HG03039 (cell line): Measurements from ENCODE around the gene VAPB.
"Not testable (repeated sequence)": the region's sequence is repeated elsewhere in the genome, so short reads cannot be mapped to it uniquely, and the experiment has no call there.

Experiments used
- ATAC-seq: cut with Tn5 transposase; IDR thresholded peaks from one replicate; pipeline ENCODE4 v1.9.1; 2021; ENCODE audit warnings: mild to moderate bottlenecking, moderate library complexity; ENCODE audit not compliant: unreplicated experiment

Gene VAPB

DNA sequence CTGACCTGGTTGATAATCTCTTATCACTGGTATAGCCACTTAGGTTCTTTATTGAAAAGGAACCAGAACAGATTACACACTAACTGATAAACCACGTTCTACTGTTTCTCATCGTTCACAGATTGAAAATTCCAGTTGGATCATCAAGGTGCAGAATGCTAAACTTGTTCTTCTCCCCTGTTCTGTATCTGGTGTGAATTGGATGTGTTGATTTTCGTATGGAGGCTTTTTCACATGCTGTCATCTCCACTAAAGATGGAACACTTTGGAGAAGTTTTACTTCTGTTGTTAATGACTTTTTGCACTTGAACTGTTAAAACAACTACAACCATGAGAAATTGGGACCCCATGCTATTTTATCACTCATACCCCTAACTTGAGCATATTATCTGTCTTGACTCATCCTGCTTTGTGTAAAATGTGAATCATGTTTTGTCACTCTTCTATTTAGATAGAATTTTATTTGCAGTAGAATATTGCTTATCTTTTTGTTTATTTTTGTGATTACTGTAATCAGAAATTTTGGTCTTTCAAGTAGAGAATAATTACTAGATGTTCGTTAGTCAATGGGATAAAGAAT is 17.5 kb downstream of the VAPB start:
- ATAC-seq, result no peak

DNA sequence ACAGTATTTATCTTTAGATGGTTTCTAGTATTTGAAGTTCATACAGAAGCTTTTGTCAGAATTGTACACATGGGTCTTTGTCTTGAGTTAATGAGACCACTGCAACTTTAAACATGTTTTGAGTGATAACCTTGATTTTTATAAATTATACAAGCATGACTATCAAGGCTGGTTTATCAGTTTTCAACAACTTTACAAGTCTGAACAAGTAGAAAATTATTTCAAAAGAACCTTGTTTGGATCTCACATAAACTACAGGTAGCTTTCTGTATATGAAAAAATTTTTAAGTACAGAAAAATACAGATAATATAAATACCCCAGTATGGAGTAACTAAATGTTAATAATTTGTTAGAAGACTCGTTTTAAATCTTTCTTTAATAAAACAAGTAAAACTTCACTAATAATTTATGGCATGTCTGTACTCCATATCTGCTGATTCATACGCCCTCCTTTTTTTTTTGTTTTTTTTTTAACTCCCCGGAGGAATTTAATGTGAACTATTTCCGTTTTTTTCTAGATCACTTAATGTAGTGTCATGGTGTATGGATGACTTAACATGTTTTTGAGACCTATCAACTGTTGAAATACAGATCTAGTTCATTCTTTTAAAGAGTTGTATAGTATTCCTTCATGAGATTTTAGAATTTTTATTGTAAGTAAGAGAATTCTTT is 18.3 kb downstream of the VAPB start:
- no peak for ATAC-seq

DNA sequence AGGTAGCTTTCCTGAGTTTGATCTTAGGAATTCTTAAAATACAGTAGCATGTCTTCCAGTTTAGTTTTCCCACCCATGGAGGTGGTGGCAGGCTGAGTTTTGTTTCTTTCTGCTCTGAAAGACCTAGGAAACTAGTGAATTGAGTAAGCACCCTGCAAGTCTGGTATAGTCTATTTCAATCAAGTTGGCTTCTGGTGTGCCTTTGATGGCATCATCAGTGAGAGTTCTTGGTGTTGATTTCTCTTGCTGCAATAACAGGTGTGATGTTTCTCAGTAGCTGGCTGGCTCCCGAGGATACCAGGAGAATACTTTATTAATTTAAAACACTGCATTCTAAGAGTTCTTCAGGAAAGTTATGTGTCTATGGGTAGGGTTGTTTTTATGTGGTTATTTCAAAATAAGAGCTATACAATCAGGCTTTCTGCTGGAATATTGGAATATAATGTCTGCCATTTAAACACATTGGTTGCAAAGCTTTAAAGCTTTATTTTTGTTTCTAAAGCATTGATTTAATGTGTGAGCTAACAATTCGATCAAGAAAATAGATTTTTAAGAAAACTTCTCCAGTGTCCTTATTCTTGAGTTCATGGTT is 19.0 kb downstream of the VAPB start:
- ATAC-seq, result no peak

DNA sequence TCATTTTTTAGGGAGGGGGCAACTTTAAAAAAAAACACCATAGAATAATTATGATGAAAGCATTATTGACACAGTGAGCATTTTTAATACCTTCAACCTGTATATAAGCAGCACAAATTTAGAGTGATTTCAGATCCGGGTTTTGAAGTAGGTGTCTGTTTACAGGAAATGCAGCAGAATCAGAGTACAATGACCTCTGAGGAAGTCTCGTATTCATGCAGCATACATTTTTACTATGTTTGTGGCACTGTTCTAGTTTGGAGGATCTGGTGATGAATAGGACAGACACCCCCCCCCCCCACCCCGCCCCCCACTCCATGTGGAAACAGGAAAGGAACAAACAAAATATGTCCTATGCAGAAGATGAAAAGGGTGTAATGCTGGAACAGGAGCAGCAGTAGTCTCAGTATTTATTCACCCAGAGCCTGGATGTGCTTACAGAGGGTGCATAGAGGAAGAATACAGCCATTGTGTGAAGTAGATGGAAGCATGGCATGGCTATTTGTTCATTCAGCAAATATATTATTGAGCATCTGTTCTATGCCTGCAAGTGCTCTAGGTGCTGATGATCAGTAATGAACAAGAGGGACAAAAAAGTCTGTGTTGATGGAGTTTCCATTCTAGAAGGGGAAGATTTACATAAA is 19.7 kb downstream of the VAPB start:
- no peak for ATAC-seq

DNA sequence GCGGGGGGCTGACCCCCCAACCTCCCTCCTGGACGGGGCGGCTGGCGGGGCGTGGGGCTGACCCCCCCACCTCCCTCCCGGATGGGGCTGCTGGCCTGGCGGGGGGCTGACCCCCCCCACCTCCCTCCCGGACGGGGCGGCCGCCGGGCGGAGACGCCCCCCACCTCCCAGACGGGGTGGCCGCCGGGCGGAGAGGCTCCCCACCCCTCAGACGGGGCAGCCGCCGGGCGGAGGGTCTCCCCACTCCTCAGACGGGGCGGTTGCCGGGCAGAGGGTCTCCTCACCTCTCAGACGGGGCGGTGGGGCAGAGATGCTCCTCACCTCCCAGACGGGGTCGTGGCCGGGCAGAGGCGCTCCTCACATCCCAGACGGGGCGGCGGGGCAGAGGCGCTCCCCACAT is 25.2 kb downstream of the VAPB start:
- ATAC-seq, result not testable (repeated sequence)

DNA sequence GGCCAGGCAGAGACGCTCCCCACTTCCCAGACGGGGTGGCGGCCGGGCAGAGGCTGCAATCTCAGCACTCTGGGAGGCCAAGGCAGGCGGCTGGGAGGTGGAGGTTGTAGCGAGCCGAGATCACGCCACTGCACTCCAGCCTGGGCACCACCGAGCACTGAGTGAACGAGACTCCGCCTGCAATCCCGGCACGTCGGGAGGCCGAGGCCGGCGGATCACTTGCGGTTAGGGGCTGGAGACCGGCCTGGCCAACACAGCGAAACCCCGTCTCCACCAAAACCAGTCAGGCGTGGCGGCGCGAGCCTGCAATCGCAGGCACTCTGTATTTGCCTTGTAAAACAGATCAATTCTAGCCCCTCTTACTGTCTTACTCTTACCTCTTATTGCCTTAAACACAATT is 25.8 kb downstream of the VAPB start:
- not testable (repeated sequence) for ATAC-seq

DNA sequence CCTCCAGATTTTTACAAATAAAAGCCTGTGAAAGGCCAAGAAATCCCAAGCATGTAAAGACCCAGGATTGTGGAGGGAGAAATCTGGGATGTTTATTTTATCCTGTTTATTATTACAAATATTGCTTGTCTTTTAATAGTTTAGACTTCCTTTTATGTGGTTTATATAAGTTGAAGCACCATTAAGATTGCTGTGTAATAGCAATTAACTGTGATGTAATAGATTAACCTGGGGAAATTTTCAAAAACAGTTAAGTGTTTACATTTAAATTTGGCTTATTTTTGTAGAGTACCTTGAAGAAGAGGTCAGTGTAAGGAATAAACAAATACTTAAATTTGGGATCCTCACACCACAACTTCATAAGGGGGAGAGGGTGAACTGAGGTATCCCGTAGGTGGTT is 27.0 kb downstream of the VAPB start:
- no peak for ATAC-seq

DNA sequence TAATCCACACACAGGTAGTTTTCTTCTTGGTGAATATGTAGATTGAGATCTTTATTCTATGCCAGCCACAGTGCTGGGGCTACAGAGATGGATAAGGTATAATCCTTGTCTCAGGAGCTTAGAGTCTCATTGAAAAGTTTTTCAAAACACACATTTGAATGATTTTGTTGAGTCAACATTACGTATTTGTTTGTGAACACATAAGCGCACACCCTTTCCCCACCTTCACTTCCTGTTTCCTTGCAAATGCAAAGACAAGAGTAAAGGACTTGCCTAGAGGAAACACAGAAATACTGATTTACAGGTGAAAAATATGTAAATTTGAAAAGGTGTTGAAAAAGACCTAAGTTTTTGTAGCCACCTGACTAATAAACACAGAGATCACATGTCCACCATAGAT is 27.8 kb downstream of the VAPB start:
- ATAC-seq, result no peak

DNA sequence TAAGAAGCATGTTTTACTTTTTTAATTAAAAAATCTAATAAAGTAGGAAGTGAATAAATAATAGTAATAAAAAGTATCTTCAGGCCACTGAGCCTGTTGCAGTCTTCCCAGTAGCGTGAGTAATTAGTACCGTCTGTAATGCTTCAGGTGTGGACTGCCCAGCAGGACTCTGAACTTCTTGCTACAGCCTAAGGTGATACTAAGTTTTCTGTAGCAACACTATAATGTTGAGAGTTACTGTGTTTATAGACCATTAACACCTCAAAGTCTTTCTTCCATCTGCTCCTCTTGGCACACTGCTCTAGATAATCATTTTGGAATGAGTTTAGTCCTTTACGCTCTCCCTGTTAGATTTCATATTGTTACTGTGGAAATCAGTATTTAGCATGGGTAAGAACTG is 28.4 kb downstream of the VAPB start:
- ATAC-seq, result no peak

DNA sequence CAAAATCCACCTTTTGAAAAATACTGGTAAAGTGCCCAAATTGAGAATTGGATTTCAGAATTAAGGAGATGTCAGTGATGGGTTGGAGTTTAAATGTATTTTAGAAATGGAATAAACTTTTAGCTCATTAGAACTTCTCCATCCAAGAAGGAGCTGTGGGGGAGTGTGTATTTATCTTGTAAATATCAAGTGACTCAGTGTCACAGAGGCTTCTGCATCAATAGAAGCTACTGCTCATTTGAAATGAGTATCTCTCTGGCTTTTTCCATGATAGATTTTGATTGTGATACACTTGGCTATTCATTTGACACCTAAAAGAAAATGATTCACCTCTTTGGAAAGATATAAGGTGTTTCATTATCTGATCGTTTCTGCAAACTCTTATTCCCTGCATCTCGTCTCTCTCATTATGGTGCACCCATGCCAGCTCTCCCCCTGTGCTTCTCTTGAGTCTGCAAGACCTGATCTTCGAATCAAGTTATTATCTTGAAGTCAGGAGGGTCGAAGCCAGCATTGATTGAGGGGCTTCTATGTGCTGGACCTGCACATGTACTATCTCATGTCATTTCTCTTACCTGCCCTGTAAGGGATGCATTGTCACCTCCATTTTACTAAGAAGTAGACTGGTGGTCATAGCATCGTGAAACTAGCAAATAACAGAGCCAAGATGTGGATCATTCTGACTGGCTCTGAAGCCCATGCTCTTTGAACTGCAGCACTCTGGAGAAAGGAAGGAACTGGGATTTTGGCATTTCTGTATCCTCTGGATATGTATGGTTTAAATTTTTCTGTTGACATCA is 30.1 kb downstream of the VAPB start:
- ATAC-seq, result no peak

DNA sequence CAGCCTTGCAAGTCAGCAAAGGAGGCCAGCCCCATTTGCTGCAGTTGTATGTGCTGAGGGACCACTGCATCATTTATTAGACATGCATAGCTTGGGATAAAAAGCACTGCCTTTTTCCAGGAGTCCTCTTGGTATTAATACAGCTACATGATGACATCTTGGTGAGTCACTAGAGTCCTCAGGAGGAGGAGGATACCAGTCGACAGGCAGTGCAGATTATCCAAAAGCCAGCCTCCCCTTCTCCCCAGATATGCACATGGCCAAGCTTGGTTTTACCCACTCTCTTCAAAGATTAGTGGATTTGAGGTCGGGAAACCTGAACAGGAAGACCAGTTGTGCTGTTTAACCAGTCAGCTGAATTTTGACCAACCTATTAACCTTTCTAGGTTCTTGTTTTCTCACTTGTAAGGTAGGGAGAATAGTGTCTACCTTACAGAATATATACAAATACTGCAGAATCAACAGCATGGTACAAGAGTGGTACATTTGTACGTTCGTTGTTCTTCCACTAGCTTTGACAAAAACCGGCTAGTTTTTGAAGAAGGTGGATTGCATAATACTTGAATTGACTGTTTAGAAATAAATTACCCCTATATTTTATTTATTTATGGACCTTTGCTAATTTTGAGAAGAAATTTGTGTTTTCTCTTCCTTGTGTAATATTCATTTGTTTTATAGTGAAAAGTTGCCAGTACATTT is 31.9 kb downstream of the VAPB start:
- ATAC-seq, result no peak

DNA sequence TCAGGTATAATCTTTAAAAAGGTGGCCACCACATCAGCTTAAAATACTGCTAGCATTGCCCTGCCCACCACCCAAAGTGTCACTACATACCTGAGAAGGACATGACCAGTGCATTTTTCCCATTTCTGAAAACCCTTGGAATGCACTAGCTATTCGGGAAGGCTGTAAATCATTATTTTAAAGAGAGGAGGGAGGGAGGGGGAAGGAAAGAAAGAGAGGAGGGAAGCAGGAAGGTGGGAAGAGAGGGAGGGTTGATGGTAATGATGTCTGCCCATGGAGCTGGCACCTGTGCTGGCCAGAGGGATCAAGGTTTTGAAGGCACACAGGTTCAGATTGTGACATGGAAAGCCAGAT is 32.4 kb downstream of the VAPB start:
- ATAC-seq, result no peak

DNA sequence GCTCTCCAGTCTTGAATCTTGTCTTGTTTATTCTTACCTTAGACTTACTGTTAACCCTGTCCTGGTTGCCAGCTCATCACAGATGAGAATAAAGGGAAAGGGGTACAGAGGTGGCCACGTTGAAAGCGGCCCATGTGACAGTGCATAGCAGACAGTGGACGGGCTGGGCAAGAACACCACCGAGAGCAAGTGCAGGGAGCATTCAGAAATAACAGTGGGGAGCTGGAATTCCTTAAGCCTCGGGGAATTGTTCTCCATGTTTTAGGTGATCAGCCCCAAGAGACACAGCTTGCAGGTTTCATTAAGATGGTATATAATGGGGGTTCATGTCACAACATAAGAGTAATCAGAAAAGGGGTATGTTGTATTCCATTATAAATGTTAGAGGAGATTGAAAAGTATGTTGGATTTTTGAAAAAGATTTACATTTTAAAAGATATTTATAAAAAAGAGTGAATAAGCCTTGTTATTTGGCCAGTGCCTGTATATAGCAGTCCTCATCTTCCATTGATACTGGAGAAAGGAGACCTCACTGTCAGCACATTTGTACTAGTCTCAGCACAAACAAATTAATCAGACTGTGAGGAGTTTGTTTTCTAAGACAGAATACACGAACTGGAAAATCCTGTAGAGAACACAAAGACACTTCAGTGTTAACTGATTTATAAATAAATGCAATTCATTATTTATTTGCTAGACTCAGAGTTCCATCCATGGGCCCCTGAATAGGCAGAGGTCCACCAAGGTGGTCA is 35.4 kb downstream of the VAPB start:
- ATAC-seq, result no peak

DNA sequence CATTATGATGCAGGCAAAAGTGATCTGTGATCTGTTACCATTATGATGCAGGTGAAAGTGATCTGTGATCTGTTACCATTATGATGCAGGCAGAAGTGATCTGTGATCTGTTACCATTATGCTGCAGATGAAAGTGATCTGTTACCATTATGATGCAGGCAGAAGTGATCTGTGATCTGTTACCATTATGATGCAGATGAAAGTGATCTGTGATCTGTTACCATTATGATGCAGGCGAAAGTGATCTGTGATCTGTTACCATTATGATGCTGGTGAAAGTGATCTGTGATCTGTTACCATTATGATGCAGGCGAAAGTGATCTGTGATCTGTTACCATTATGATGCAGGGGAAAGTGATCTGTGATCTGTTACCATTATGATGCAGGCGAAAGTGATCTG is 38.5 kb downstream of the VAPB start:
- ATAC-seq, result not testable (repeated sequence)

DNA sequence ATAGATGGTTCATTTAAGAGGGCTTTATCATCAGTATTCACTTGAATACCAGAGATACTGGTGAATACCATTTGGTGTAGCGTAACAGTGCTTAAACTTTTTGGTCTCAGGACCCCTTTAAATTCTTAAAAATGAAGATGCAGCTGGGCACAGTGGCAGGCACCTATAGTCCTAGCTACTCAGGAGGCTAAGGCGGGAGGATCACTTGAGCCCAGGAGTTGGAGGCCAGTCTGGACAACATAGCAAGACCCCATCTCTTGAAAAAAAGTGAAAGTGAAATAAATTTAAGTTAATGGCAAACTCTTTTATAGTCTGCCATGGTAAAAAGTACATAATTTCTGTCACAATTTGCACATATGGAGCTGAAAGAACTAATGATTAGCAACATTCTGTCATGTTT is 39.3 kb downstream of the VAPB start:
- ATAC-seq, result no peak

DNA sequence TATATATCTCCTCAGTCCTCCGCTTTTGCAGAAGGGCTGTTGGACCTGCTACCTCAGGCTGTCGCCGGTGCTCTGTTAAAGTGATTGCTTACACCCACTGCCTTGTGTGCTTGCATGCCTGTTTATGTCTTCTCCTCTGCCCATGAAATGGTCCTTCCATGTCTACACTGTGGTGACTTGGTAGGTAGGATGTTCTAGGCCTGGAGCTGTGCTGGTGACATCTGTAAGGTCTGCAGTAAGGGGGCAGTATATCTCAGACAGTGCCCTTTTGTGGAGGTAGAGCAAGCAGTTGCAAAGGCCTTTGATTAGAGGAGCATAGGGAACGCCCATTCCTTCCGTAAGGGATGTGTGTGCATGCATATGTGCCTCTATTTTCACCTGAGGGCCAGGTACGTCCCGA is 40.3 kb downstream of the VAPB start:
- ATAC-seq, result no peak

DNA sequence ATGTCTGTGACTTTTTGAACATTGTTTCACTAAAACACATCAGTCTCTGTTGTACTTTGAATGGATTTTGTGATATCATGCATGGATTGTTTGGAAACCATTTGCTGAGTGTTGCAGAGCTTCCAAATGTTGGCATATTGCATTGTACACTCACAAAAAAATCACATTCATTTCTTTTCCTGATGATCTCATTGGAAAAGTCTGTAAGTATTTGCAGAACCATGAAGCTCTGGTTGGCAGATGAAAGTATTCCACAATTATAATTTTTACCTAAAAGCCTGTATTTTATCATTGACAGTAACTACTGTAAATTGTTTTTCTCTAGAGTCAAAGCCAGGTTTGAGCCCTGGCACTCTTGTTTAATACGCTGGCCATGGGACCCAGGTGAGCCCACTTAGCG is 42.1 kb downstream of the VAPB start:
- ATAC-seq, result no peak

DNA sequence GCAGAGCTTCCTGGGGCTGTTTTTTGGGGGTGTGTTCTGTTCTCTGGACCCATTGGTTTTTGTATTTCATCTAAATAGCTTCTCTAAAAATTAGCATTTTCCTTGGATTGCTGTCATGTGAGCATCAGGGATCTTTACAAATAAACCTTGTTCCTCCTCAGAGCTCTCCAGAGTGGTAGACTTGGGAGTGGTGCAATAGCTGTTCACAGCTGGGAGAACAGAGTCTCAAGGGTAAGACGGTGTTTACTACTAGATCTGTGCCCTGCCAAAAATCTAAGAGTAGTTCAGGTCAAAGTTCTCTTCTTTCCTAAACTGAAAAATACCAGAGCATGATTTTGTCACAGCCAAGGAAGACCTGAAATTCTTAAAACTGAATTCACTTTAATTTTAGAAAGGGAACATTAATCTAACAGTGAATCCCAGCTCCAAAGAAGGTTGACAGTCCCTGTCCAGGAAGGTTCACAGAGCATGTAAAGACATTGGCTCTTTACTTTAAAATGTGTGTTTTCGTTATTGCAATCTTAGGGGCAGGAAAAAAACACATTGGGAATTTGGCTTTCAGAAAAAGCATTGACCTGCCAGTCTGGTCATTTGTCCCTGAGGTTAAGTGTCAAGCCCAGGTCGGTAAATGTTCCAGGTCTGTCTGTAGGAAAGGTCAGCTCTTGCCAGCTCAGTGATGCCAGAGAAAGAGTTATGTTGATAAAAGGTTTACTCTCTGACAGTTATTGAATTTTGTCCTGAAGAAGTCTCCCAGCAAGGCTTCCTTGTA is 43.3 kb downstream of the VAPB start:
- ATAC-seq, result no peak

DNA sequence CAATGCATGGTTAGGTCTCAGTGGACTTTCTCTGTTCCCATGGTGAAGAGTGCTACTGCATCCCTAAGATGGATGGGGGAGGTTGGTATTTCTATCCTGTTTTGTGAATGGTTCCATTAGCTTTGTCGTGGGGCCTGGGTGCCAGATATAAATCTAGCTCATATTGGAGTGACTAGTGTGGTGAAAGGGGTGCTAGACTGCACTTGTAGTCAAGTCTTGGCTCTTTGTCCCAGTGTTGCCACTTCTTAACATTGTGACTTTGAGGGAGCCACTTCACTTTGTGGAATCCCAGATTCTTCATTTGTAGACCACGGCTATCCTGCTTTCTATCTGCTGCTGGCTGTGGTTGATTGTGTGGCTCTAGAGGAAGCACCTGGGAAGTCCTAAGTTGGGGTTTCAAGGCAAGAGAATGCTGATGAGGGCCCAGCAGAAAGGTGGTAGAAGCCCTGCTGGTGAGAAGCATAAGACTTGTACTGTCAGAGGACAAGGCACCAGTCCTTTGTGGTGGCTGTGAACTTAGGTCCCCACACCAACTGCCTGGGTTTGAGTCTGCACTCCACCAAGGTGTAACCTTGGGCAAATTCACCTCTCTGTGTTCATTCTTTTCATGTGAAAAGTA is 44.1 kb downstream of the VAPB start:
- ATAC-seq, result no peak
